Thymus (tissue), 11 donors: ENCODE results near the gene PTH1R. TPM values are rescaled to one million over a fixed set of nuclear protein-coding genes. Genes with fewer than 3 reads are reported as not detected.

Experiments used
- DNase-seq, 9 donors: peaks; one replicate each; pipeline ENCODE4 v3.0.0-alpha.2; 2013; ENCODE audit warnings: low spot score in 9 of 9, low read depth in 6 of 9, missing footprints in 1 of 9
- H3K27ac ChIP-seq, 2 donors: one replicate each; pipeline ENCODE4 v1.5.1; 2013; ENCODE audit warnings: control low read depth in 1 of 2, low read depth in 1 of 2, low read length in 1 of 2, mild to moderate bottlenecking in 1 of 2, moderate library complexity in 1 of 2
- H3K27me3 ChIP-seq, 2 donors: one replicate each; pipeline ENCODE4 v1.5.1; 2013; ENCODE audit warnings: low read length in 1 of 2; ENCODE audit not compliant: control insufficient read depth in 2 of 2, insufficient read depth in 1 of 2
- H3K36me3 ChIP-seq, 2 donors: one replicate each; pipeline ENCODE4 v1.5.1; 2013; ENCODE audit warnings: low read length in 1 of 2, mild to moderate bottlenecking in 1 of 2, moderate library complexity in 1 of 2; ENCODE audit not compliant: control insufficient read depth in 2 of 2, insufficient read depth in 2 of 2
- H3K4me1 ChIP-seq, 2 donors: one replicate each; pipeline ENCODE4 v1.5.1; 2013; ENCODE audit warnings: low read length in 2 of 2; ENCODE audit not compliant: control insufficient read depth in 2 of 2, insufficient read depth in 2 of 2
- H3K4me3 ChIP-seq, 2 donors: one replicate each; pipeline ENCODE4 v1.5.1; 2013; ENCODE audit warnings: low read length in 2 of 2, control low read depth in 1 of 2, mild to moderate bottlenecking in 1 of 2
- H3K9me3 ChIP-seq, 2 donors: one replicate each; pipeline ENCODE4 v1.5.1; 2013; ENCODE audit warnings: low read length in 1 of 2, mild to moderate bottlenecking in 1 of 2; ENCODE audit not compliant: control insufficient read depth in 2 of 2, insufficient read depth in 1 of 2
- WGBS: extraction: QIAGEN DNeasy Blood & Tissue Kit; methylation state at CpG from one replicate; pipeline ENCODE4 v1.1.7; 2013; 5-methylcytosine and 5-hydroxymethylcytosine counted together
- polyA plus RNA-seq: library from polyadenylated mRNA; stranded (reverse); fragments of 200-250 nt; gene quantifications from one replicate; pipeline ENCODE4 v1.2.3, GENCODE V29; 2013
- total RNA-seq: library from RNA; stranded (reverse); fragments of 120-200 nt; gene quantifications from one replicate; pipeline ENCODE4 v1.2.4, GENCODE V29; 2013
- donor health status: healthy.

PTH1R gene
- total and polyA plus RNA-seq, 2 donors: 0.80 to 6.9 TPM

- 100% methylated on average over 3 of the region's 3 CpGs for WGBS
Observed at GRCh38 chr3:46917257-46917656, 39.7 kb downstream of the PTH1R start.

GRCh38 chr3:46918202-46918601 is 40.7 kb downstream of the PTH1R start:
- no peak for DNase-seq
- Histone ChIP-seq H3K36me3 (peaks cover 65 to 66% of the 10 kb centered on the region in 2 donors), H3K27me3 (no peaks in the 10 kb centered on the region), H3K4me3 (no peak overlapping the region), H3K27ac (no peak overlapping the region), H3K9me3 (no peaks in the 10 kb centered on the region), H3K4me1 (peaks cover 0 to 4% of the 10 kb centered on the region in 2 donors)
- WGBS: 92% methylated on average over 1 of the region's 1 CpG

More at GRCh38 chr3:46917257-46917656, 39.7 kb downstream of the PTH1R start:
- peaks cover 55 to 56% of the 10 kb centered on the region in 2 donors for H3K36me3 ChIP-seq
- DNase-seq: no peak
- no peak overlapping the region for H3K4me3 ChIP-seq
- H3K4me1 ChIP-seq: peaks cover 0 to 4% of the 10 kb centered on the region in 2 donors
- no peaks in the 10 kb centered on the region for H3K9me3 ChIP-seq
- no peaks in the 10 kb centered on the region for H3K27me3 ChIP-seq
- no peak overlapping the region for H3K27ac ChIP-seq

- Histone ChIP-seq H3K27me3 (no peaks in the 10 kb centered on the region), H3K4me3 (no peak overlapping the region), H3K36me3 (peaks cover 69% of the 10 kb centered on the region in 2 donors), H3K27ac (no peak overlapping the region), H3K9me3 (no peaks in the 10 kb centered on the region), H3K4me1 (peaks cover 0 to 2% of the 10 kb centered on the region in 2 donors)
- no peak for DNase-seq
- WGBS: 98% methylated on average over 4 of the region's 4 CpGs
Observed at GRCh38 chr3:46918634-46919033, 41.1 kb downstream of the PTH1R start.

- H3K27ac ChIP-seq: no peak overlapping the region
- peaks cover 0 to 3% of the 10 kb centered on the region in 2 donors for H3K9me3 ChIP-seq
- 97% methylated on average over 4 of the region's 4 CpGs for WGBS
- no peaks in the 10 kb centered on the region for H3K27me3 ChIP-seq
- H3K36me3 ChIP-seq: peaks cover 82 to 88% of the 10 kb centered on the region in 2 donors
- H3K4me3 ChIP-seq: no peak overlapping the region
- H3K4me1 ChIP-seq: peaks cover under 1 to 16% of the 10 kb centered on the region in 2 donors
- DNase-seq: no peak
Observed at GRCh38 chr3:46921041-46921440, 43.5 kb downstream of the PTH1R start.

GRCh38 chr3:46921871-46922271 is 44.4 kb downstream of the PTH1R start:
- no peak for DNase-seq
- Histone ChIP-seq H3K27me3 (no peaks in the 10 kb centered on the region), H3K4me1 (peaks cover 9 to 24% of the 10 kb centered on the region in 2 donors), H3K4me3 (no peak overlapping the region), H3K27ac (no peak overlapping the region), H3K36me3 (peaks cover 85 to 88% of the 10 kb centered on the region in 2 donors), H3K9me3 (peaks cover 0 to 3% of the 10 kb centered on the region in 2 donors)
- 99% methylated on average over 7 of the region's 7 CpGs for WGBS

GRCh38 chr3:46922426-46922825 is 44.9 kb downstream of the PTH1R start:
- Histone ChIP-seq H3K9me3 (peaks cover 0 to 3% of the 10 kb centered on the region in 2 donors), H3K36me3 (peaks cover 81 to 86% of the 10 kb centered on the region in 2 donors), H3K4me3 (no peak overlapping the region), H3K4me1 (peaks cover 11 to 30% of the 10 kb centered on the region in 2 donors), H3K27ac (no peak overlapping the region), H3K27me3 (no peaks in the 10 kb centered on the region)
- no peak for DNase-seq
- 100% methylated on average over 4 of the region's 4 CpGs for WGBS

GRCh38 chr3:46922871-46923558 is 45.5 kb downstream of the PTH1R start:
- no peak overlapping the region for H3K27ac ChIP-seq
- no peaks in the 10 kb centered on the region for H3K27me3 ChIP-seq
- peaks cover 0 to 8% of the 10 kb centered on the region in 2 donors for H3K9me3 ChIP-seq
- H3K36me3 ChIP-seq: peaks cover 84 to 87% of the 10 kb centered on the region in 2 donors
- DNase-seq: no peak
- peaks cover 11 to 36% of the 10 kb centered on the region in 2 donors for H3K4me1 ChIP-seq
- WGBS: 98% methylated on average over 16 of the region's 16 CpGs
- H3K4me3 ChIP-seq: no peak overlapping the region

GRCh38 chr3:46923559-46924350 is 46.2 kb downstream of the PTH1R start:
- peaks cover 76 to 89% of the 10 kb centered on the region in 2 donors for H3K36me3 ChIP-seq
- DNase-seq: peak in 3 of 9 donors; percentile 44 to 66 (median 48)
- H3K4me1 ChIP-seq: peaks cover 11 to 38% of the 10 kb centered on the region in 2 donors
- H3K9me3 ChIP-seq: peaks cover 0 to 12% of the 10 kb centered on the region in 2 donors
- H3K4me3 ChIP-seq: no peak overlapping the region
- H3K27me3 ChIP-seq: no peaks in the 10 kb centered on the region
- 75% methylated on average over 11 of the region's 11 CpGs for WGBS
- H3K27ac ChIP-seq: no peak overlapping the region
